ENCODE results near the gene THEM4.
"Not testable (repeated sequence)": the region's sequence is repeated elsewhere in the genome, so short reads cannot be mapped to it uniquely, and the experiment has no call there.

Gene THEM4

DNA sequence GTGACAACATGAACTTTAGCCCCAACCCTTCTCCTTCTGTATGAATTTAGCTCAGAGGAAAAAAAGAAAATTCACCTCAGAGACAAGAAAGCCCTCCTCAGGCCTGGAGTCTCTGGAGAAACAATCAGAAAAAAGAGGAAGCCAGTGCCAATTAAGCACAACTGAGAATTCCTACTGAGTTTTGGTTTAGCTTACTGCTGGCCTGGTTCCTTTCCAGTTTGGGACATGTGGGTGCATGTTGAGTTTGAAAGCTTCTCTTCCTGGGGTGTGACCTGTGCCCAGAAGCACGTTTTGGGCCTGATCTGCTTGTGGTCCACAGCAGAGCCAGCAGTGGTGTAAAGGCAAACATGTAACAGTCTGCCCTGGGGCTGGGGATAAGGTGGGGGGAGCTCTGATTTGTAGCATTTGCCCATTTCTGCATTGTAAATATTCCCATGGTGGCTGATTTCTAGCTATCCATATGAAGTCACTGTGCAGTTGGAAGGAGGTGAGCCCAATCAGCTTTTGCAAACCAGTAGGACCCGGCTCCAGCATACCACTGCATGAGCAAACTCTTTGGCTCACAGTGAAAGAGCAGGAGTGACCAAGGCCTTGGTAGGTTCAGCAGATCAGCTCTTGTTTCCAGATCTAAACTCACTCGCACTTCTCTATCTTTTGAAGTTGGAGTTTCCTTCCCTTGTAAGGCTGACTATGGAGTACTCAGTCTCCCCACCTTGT lies 51.1 kb downstream of the THEM4 start:
- DNase-seq, result no peak

DNA sequence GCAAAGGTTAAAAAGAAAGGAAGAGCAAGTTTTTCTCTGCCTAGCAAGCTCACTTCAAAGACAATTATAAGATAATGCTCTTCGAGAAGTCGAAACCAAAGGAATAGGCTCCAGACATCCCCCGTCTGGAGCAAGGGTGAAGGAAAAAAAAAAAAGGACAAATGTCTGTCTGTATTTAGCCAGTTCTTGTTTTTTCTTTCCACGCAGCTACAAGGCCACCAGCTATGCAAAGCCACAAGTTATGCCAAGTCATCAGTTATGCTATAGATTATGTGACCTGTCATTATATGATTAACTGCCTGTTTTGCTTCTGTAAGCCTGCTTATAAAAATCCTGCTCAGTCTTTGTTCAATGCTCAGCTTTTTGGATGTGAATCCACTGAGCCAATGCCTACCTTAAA lies 53.4 kb downstream of the THEM4 start:
- no peak for DNase-seq

DNA sequence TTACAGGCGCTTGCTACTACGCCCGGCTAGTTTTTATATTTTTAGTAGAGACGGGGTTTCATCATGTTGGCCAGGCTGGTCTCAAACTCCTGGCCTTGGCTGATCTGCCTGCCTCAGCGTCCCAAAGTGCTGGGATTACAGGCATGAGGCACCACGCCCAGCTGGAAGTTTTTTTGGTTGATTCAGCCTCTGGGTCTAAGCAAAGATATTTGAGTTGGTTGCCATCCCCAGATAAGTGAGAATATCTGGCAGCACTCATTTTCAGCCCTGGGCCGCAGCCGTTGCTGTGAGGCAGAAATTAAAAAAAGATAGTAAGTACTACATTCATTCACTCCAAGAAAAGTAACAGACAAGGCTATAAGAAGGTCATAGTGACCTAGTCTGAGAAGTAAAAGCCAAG lies 53.8 kb downstream of the THEM4 start:
- not testable (repeated sequence) for DNase-seq

DNA sequence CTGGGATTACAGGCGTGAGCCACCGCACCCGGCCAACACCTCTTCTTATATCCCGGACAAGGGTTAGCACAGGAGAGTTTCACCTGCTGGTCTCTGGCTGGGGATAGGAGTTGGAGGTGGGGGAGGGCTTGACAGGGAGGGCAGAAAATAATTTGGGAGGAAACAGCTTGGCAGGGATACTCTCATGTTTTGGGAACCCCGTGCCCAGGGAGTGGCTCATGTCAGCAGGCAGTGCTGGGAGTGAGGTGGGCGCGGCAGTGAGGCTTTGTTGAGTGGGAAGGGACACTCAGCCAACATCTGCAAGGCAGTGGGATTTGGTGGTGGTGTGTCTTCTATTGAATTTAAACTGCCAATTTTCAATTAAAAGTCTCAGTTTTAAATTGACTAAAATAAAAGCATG lies 54.7 kb downstream of the THEM4 start:
- DNase-seq, result no peak

DNA sequence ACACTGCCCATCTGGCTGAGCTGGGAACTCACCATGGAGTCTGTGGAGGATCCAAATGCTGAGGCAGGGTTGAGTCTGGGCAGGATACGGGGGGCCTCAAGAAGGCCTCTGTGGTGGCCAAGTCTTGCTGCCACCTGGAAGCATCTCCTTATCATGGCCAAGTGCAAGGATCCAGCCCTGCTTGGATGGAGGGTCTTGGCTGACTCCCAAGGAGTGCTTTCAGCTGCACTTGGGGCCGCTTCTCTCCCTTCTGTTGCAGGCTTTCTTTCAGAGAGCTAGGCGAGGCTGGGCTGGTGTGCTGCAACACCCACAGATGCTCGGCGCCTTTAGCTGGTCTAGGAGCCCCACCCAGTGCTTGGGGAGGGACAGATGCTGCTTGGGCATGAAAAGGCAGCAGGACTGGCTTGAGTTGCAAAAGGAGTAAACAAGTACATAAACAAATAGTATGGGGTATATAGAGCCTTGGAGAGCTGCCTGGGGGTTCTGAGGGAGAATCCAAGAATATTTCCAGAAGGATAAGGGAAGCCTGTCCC lies 55.8 kb downstream of the THEM4 start, which contains the start of gene THEM5:
TSS of gene THEM5 (minus strand) at position 302 of the 533 bp plus-strand sequence. CDS start at position 155, 147 bp downstream.
- DNase-seq, result no peak

DNA sequence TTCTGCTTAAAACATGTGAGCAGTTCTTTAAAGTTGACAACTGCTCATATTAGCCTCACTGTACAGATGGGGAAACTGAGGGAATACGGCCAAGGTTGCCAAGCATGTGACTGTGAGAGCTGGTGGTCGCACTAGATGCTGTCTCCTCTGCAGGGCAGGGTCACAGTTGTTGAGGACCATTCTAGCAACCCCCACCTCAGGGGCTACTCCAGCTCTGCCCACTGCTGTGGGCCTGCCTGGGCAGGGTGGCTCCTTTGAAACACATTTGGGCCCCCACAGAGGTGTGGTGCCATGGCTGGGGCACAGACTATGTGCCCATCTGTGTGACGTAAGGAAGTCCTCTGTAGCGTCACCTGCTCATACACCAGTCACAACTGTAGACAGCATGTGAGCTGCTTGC lies 56.6 kb downstream of the THEM4 start:
- no peak for DNase-seq

DNA sequence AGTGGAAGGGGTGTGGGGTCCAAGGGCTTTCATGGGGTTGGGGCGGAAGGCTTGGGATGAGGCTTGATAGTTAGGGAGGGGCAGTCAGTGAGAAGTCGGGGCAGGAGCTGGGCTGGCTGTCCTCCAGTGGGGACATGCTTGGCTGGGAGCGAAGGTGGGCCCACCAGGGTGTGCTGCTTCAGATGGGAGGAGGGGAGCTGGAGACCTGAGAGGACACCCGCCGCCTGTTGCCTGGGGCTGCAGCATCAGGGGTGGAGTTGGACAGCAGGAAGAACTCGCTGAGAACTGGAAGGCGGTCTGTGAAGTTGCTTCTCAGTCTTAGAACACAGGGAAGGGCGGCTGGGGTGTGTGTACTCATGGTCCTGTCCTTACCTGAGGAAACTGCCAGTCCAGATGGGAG lies 57.4 kb downstream of the THEM4 start:
- DNase-seq, result no peak

DNA sequence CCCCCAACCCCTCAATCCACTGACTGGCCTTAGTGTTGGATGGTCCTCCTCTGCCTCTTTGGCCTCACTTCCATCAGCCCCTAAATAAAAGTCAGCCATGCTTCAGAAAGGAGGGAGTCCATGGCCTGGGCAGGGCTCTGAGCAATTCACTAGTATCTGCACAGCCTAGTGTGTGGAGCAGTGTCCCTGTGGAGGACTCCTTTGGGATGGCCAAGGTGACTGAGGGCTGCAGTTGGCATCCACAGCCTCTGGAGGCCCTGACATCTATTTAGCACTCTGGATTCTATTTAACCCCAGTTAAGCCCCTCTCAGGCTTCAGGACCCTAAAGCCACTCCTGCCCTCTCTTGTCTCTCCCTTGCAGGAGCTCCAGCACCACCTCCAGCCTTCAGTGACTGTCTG lies 59.4 kb downstream of the THEM4 start:
- DNase-seq, result no peak

DNA sequence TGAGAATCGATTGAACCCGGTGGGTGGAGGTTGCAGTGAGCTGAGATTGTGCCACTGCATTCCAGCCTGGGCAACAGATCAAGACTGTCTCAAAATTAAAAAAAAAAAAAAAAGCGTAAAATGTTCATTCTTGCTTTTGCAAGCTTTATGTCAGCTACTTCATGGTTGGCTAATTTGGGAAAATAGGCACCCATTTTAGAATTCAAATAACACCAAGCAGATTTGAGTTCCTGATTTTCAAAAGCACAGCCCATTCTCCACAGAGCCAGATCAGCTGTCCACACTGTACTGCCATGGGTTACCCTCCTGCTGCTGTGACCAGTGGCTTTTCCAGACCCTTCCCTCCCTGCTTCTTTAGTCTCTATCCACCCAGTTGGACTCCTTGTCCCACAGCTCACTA lies 60.2 kb downstream of the THEM4 start:
- no peak for DNase-seq

DNA sequence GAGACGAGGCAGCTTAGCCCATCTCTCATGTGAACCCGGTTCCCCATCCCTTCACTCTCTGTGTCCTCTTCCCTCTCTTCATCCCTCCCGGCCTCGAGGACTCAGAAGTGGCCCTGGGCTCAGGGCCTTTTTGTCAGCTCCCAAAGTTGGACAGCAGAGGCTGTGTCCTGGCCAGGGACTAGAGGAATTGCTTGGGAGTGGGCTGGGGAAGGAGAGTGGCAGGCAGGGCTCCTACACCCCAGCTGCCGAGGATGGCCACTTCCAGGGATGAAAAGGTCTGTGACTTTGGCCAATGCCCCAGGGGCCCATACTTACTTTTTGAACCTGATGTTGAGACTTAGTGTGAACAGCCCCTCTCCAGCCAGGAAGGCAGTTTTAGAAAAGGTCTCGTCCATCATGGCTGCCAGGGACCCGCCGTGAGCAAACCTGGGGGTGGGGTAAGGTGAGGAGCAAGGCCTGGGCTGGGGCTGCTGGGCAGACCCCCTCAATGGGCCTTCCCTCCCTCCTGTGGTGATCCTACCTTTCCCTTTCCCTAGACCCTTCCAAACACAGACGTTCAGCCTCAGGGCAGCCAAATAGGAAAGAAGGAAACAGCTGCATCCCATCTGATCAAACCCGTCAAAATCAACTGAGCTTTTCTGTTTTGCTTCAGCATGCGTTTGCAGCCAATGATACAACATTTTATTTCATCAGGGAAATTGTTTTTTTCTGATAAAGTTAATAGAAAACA lies 61.3 kb downstream of the THEM4 start:
- no peak for DNase-seq

DNA sequence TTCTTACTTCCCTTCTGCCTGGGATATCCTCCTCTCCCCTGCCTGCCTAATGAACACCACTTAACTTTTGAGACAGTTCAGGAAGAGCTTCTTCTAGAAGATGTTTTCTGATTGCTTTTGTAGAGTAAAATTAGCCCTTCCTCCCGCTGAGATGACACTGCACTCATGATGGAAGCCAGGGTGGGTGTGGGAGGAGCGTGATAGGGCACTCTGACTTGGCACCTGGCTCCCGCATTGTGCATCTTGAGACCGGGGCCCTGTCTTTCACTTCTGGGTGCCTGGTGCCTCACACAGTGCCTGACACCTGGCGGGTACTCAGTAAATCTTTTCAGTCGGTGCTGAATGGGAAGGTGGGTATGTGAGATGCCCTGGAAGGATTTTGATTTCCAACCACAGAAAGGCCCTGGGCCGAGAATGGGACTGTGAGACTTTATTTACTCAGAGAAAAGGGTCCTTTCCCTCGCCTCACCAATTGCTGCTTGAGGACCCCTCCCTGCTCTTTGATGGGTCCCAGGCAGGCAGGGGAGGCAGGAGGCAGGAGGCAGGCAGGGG lies 62.5 kb downstream of the THEM4 start:
- DNase-seq, result no peak

DNA sequence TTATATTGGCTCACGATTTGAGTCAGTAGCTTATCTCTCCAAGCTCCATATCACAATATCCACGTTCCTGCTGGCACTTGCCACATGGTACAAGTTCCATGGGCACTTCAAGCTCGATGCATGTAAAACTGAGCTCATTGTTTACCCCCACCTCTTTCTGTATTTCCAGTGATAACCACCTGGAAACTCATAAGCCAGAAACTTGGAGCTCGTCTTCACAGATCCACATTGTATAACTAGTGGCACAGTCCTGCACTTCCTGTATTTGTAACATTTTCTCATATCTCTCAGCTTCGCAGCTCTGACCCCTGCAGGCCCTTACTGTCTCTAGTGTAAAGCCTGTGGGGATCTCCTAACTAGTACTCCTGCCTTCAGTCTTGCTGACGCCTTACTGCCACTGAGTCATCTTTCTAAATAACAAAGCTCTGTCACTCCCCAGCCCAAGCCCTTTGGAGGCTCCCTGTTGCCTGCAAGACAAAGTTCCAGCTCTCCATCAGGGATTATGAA lies 63.2 kb downstream of the THEM4 start:
- DNase-seq, result no peak

DNA sequence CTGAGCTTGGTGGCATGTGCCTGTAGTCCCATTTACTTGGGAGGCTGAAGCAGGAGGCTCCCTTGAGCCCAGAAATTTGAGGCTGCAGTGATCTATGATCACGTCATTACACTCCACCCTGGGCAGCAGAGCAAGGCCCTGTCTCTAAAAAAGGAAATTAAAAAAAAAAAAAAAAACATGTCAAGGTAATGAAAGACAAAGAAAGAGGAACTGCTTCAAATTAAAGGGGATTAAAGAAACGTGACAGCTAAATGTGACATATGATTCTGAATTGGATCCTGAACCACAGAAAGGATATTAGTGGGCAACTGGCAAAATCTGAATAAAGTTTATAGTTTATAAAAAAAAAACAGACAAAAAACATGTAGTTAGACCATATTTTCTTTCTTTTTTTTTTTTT lies 65.9 kb downstream of the THEM4 start:
- no peak for DNase-seq

DNA sequence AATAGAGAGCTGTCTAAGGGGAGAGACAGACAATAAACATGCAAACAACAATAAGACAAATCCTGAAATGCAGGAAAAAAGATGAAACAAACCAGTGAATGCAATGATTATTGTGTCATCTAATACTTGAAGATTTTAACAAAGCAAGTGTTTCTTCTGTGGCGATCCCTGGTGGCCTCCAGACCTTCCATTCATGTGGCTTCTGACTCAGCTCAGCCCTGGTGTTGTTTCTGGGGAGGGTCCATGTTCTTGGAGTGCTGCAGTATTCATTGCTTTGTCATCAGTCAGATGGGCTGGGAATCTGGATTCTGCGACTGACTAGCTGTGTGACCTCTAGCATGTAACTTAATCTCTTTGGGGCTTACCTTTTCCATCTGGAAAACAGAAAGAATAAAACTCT lies 68.2 kb downstream of the THEM4 start:
- DNase-seq, result no peak

DNA sequence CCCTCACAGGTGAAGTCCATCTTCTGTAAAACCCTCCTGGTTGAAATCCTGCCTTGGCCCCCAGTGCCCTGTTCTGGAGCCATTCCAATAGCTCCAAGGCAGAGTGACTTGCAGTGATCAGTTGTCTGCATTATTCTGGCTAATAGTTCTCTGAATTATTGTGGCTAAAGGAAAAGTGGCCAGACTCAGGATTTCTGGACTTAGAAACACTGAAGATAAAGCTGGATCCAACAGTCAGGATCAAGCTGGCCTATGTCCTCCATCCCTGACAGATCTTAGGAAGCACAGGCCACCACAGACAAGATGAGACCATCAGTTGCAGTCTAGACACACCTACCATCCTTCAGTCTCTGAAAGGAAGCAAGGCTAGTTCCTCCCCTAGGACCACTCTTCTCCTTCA lies 68.9 kb downstream of the THEM4 start:
- DNase-seq, result no peak

DNA sequence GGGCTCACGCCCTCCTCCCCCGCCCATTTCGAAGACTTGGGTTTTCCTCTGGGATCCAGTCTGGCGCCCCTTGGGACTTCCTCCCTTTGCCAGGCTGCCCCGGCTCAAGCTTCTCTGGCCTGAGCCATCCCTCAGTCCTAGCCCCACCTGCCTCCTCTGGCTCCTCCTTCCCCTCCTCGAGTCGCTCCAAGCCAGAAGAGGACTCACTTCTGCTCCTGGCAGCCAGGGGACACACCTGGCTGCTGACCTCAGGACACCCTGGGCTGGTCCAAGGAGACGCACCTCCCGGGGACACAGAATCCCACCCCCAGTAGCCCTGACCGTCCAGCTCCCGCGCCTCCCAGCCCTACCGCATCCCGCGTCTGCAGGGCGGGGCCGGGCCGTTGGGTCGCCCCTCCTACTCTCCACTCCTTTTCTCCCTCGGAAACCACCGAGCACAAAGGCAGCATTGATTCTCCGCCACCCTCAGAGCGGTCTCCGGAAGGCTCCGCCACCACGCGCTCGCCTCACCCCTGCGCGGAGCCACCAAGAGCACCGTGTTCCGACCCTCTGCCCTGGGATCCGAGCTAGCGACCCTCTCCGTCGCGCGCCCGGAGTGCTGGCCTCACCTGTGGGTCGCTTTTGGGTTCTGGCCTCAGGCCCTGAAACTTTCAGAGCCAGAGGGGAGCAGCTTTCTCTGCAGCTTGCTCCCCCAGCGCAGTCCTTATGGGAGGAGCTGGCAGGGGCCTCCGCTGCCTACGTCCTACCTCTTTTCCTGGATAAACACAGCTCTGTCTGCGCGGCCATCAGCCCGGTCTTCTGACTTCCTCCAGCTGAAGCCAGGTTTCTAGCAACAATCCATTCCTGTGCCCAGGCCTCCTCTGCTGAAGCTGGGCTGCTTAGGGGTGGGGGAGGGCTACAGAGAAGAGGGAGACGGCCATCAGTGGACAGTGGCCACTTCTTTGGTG lies 69.6 kb downstream of the THEM4 start, which contains the start of gene C2CD4D:
TSS of gene C2CD4D (minus strand) at position 364 of the 947 bp plus-strand sequence. CDS start 831 bp downstream, outside the sequence.
- peak; percentile 74 for DNase-seq

DNA sequence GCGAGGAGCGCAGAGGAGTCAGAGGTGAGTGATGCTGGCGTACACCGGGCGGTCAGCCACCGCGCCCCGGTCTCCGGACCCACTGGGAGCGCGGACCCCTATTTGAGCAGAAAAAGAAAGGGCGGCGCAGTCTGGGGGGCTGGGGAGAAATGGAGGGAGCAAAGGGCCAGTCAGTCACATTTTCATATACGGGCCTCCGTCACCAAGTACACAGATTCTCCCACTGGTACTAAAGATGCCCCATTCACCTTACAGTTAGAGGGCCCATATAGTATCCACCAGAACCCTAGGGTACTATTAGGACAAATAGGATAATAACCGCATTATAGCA lies 70.3 kb downstream of the THEM4 start:
- DNase-seq, result no peak

DNA sequence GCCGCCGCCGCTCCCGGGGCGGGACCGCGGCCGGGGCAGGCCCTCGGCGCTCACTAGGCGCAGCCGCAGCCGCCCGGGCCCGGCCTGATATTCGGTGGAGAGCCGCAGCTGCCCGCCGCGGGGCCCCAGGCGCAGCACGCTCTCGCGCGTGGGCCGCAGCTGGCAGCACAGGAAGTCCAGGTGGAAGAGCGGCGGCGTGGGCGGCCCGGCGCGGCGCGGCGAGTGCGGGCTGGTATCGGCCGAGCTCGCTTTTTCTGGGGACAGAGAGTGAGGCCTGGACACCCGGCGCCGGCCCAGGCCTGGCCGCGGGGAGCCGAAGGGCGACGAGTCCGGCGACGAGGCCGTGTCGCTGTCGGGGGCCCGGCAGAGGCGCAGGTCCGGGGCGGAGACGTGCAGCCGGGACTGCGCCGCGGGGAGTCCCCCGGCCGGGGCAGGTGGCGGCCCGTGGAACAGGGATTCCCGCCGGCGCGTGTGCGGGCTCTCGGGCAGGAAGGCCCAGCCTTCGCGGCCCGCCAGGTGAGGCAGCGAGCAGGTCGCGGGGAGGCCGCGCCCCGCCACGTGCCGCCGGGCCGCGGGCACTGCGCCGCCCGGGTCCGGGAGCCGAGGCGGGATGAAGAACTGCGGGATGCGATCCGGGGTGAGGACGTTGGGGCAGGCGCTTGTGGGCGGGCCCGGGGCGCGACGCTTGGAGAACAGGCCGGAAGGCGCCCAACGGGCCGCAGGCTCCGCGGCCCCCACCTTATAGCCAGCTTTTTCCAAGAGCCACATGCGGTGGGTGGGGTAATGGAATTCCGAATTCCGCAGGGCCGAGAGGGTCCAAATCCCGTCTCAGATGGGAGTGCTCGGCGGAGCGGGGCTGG lies 70.9 kb downstream of the THEM4 start:
- DNase-seq, result peak; percentile 51

DNA sequence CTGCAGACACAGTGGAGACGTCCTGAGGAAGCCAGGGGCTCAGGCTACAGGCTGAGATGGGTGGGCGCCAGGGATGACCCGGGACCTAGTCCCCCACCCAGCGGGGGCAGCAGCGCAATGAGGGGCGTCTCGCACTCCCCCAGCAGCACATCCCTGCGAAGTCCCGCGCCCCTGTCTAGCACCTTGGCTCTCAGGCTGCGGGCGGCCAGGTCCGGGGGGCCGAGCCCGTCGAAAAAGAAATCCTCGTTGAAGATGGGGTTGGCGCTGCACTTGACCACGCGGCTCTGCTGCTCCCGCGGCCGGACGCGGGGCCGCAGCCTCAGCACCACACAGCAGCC lies 71.5 kb downstream of the THEM4 start:
- no peak for DNase-seq

DNA sequence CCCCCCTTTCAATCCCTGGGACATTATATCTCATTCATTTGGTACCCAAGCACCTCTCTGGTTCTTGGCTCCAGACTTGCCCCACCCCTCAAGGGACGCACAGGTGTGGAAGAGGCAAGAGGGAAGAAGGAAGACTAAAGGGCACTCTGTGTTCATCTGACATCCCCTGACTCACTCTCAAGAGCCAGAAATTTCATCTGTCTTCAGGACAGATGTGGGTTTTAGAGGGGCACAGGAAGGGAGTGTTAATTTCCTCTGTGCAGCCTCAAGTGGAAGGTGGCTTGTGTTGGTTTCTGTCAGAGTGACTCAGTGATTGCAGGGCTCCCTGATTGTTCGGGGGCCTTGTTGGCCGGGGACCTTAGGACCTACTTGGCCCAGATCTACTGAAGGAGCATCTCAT lies 72.1 kb downstream of the THEM4 start:
- DNase-seq, result peak; percentile 30

DNA sequence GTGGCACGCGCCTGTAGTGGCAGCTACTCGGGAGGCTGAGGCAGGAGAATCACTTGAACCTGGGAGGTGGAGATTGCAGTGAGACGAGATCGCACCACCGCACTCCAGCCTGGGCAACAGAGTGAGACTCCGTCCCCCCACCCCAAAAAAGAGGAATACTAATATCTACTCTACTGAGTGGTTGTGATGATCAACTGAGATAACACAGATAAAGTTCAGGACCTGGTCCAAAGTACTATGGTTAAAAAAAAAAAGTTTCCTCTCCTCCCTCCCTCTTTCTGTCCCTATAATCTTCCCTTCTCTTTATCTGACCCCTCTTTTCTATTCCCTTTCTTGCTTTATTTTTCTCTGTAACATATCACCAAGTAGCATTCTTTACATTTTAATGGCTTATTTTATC lies 73.7 kb downstream of the THEM4 start:
- DNase-seq, result no peak

DNA sequence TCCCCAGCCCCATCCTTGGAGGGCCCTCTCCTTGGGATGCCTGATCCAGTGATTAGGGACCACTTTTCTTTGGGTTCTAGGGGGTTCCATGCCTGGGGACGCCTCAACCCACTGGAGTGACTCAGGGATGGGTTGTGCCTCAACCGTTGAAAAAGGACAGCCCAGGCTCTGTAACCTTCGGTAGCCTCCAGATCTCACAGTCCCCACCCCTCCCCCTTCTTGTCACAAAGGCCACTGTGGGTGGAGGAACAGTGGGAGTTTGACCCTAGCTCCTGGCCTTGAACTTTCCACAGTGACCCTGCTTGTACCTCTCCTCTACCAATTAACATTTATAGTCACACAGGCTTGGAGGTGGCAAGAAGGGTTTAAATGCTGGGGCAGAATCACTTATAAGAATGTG lies 75.1 kb downstream of the THEM4 start:
- DNase-seq, result no peak
